HepG2 (cell line): ENCODE measurements around the gene PIK3CD. TPM values are rescaled to one million over a fixed set of nuclear protein-coding genes. Genes with fewer than 3 reads are reported as not detected.

Source experiments
- AGO2 ChIP-seq: fragments of 200-400 bp; formaldehyde crosslinking; optimal IDR thresholded peaks from 2 replicates; pipeline ENCODE3; 2017; ENCODE audit warnings: mild to moderate bottlenecking, low read depth, low read length, moderate library complexity
- ARNTL ChIP-seq: sonication (generic); formaldehyde crosslinking; IDR thresholded peaks from 2 replicates; pipeline ENCODE4 v1.4.0; 2020; ENCODE audit warnings: mild to moderate bottlenecking, missing genetic modification reagents
- BRCA1 ChIP-seq: sonication (generic); formaldehyde crosslinking; IDR thresholded peaks from 2 replicates; pipeline ENCODE4 v1.4.0; 2020; ENCODE audit warnings: missing genetic modification reagents
- FOSL2 ChIP-seq: sonication (generic); formaldehyde crosslinking; IDR thresholded peaks from 2 replicates; pipeline ENCODE4 v1.4.0; 2020; ENCODE audit warnings: missing genetic modification reagents
- GFI1 ChIP-seq: sonication (generic); formaldehyde crosslinking; IDR thresholded peaks from 2 replicates; pipeline ENCODE4 v1.5.0; 2020; ENCODE audit warnings: missing genetic modification reagents, mild to moderate bottlenecking, borderline replicate concordance
- KDM1A ChIP-seq: IDR thresholded peaks from 2 replicates; pipeline ENCODE4 v1.6.1; 2016; ENCODE audit warnings: missing compliant biosample characterization
- KDM2A ChIP-seq: sonication (generic); formaldehyde crosslinking; IDR thresholded peaks from 2 replicates; pipeline ENCODE4 v1.4.0; 2020; ENCODE audit warnings: low read depth, missing genetic modification reagents, borderline replicate concordance
- NR2C2 ChIP-seq: sonication (generic); formaldehyde crosslinking; IDR thresholded peaks from 2 replicates; pipeline ENCODE4 v1.4.0; 2020; ENCODE audit warnings: missing genetic modification reagents, mild to moderate bottlenecking, moderate library complexity, borderline replicate concordance
- SATB2 ChIP-seq: sonication (generic); formaldehyde crosslinking; IDR thresholded peaks from 2 replicates; pipeline ENCODE4 v1.5.0; 2020; ENCODE audit warnings: missing genetic modification reagents
- polyA plus RNA-seq, 8 experiments: library from polyadenylated mRNA; depleted of rRNA in 3 of 8; stranded (reverse) in 7 of 8; unstranded in 1 of 8; fragments of >200 nt; fragmentation: Illumina TruSeq in 4 of 8; extraction: Trizol in 4 of 8; gene quantifications; 2 replicates each; pipeline versions ENCODE4 v1.2.1 to v1.2.3, GENCODE V29; 2011 to 2016; ENCODE audit warnings: low read depth in 4 of 8, missing spikeins in 1 of 8, mixed read lengths in 1 of 8; ENCODE audit not compliant: insufficient read depth in 1 of 8
- total RNA-seq, 5 experiments: library from RNA; depleted of rRNA; stranded (reverse); fragments of >200 nt; fragmentation: Illumina TruSeq; extraction: Trizol; gene quantifications; 2 replicates each; pipeline ENCODE4 v1.2.3, GENCODE V29; 2016; ENCODE audit warnings: low read depth in 1 of 5
- TF ChIP-seq, protein P1 (sequence below): IDR thresholded peaks from 2 replicates; pipeline ENCODE4 v1.6.1; 2016; ENCODE audit warnings: low read depth, missing genetic modification reagents, missing compliant biosample characterization
- TF ChIP-seq, protein P2 (sequence below): sonication (generic); formaldehyde crosslinking; IDR thresholded peaks from 2 replicates; pipeline ENCODE4 v1.8.0; 2022; ENCODE audit warnings: missing genetic modification reagents, mild to moderate bottlenecking, borderline replicate concordance
- TF ChIP-seq, protein P3 (sequence below): sonication (generic); formaldehyde crosslinking; IDR thresholded peaks from 2 replicates; pipeline ENCODE4 v1.9.0; 2021; ENCODE audit warnings: missing genetic modification reagents, borderline replicate concordance
- TF ChIP-seq, protein P4 (sequence below): sonication (generic); formaldehyde crosslinking; IDR thresholded peaks from 2 replicates; pipeline ENCODE4 v1.4.0; 2020; ENCODE audit warnings: mild to moderate bottlenecking, missing genetic modification reagents, borderline replicate concordance

The PIK3CD gene
- total and polyA plus RNA-seq, 2 of the 13 experiments (the other 11 are each of a cell fraction or from before 2014, with no cell fraction given), result 7.1 to 10.0 TPM

DNA sequence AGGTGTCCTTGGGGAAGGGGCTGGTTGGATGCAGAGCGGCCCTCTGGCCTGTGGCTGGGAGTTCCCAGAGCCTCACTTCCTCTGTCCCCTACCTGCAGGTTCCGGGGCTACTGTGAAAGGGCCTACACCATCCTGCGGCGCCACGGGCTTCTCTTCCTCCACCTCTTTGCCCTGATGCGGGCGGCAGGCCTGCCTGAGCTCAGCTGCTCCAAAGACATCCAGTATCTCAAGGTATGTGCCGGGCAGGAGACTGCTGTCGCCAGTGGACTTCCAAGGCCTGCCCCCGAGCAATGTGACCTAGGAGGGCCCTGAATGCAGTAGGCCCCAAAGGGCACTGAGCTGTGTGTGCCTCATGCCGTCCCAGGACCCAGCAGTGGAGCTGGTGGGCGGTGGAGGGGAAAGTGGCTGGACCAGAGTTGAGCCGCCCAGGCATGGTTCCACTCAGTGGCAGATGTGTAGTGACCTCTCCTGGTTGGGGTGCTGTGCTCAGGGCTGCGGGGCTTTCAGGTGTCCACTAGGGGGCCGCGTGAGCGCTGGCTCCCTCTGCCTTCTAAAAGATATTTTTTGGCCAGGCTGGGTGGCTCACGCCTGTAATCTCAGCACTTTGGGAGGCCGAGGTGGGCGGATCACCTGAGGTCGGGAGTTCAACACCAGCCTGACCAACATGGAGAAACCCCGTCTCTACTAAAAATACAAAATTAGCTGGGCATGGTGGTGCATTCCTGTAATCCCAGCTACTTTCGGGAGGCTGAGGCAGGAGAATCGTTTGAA lies 73.4 kb downstream of the PIK3CD start (continued):
- TF ChIP-seq, protein P1, sequence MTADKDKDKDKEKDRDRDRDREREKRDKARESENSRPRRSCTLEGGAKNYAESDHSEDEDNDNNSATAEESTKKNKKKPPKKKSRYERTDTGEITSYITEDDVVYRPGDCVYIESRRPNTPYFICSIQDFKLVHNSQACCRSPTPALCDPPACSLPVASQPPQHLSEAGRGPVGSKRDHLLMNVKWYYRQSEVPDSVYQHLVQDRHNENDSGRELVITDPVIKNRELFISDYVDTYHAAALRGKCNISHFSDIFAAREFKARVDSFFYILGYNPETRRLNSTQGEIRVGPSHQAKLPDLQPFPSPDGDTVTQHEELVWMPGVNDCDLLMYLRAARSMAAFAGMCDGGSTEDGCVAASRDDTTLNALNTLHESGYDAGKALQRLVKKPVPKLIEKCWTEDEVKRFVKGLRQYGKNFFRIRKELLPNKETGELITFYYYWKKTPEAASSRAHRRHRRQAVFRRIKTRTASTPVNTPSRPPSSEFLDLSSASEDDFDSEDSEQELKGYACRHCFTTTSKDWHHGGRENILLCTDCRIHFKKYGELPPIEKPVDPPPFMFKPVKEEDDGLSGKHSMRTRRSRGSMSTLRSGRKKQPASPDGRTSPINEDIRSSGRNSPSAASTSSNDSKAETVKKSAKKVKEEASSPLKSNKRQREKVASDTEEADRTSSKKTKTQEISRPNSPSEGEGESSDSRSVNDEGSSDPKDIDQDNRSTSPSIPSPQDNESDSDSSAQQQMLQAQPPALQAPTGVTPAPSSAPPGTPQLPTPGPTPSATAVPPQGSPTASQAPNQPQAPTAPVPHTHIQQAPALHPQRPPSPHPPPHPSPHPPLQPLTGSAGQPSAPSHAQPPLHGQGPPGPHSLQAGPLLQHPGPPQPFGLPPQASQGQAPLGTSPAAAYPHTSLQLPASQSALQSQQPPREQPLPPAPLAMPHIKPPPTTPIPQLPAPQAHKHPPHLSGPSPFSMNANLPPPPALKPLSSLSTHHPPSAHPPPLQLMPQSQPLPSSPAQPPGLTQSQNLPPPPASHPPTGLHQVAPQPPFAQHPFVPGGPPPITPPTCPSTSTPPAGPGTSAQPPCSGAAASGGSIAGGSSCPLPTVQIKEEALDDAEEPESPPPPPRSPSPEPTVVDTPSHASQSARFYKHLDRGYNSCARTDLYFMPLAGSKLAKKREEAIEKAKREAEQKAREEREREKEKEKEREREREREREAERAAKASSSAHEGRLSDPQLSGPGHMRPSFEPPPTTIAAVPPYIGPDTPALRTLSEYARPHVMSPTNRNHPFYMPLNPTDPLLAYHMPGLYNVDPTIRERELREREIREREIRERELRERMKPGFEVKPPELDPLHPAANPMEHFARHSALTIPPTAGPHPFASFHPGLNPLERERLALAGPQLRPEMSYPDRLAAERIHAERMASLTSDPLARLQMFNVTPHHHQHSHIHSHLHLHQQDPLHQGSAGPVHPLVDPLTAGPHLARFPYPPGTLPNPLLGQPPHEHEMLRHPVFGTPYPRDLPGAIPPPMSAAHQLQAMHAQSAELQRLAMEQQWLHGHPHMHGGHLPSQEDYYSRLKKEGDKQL, result no peak
- TF ChIP-seq SATB2 (CRISPR knock-in tag) (no peak), ARNTL (no peak), AGO2 (peak; percentile 43), KDM2A (CRISPR knock-in tag) (peak; percentile 58; the same call in 1 of the 2 replicates), BRCA1 (CRISPR knock-in tag) (no peak), KDM1A (no peak), NR2C2 (CRISPR knock-in tag) (no peak), GFI1 (CRISPR knock-in tag) (no peak), FOSL2 (CRISPR knock-in tag) (peak; percentile 9; the same call in 1 of the 2 replicates)
- TF ChIP-seq, protein P2, sequence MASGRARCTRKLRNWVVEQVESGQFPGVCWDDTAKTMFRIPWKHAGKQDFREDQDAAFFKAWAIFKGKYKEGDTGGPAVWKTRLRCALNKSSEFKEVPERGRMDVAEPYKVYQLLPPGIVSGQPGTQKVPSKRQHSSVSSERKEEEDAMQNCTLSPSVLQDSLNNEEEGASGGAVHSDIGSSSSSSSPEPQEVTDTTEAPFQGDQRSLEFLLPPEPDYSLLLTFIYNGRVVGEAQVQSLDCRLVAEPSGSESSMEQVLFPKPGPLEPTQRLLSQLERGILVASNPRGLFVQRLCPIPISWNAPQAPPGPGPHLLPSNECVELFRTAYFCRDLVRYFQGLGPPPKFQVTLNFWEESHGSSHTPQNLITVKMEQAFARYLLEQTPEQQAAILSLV (CRISPR knock-in tag), result no peak
- TF ChIP-seq, protein P3, sequence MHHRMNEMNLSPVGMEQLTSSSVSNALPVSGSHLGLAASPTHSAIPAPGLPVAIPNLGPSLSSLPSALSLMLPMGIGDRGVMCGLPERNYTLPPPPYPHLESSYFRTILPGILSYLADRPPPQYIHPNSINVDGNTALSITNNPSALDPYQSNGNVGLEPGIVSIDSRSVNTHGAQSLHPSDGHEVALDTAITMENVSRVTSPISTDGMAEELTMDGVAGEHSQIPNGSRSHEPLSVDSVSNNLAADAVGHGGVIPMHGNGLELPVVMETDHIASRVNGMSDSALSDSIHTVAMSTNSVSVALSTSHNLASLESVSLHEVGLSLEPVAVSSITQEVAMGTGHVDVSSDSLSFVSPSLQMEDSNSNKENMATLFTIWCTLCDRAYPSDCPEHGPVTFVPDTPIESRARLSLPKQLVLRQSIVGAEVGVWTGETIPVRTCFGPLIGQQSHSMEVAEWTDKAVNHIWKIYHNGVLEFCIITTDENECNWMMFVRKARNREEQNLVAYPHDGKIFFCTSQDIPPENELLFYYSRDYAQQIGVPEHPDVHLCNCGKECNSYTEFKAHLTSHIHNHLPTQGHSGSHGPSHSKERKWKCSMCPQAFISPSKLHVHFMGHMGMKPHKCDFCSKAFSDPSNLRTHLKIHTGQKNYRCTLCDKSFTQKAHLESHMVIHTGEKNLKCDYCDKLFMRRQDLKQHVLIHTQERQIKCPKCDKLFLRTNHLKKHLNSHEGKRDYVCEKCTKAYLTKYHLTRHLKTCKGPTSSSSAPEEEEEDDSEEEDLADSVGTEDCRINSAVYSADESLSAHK (CRISPR knock-in tag), result no peak
- TF ChIP-seq, protein P4, sequence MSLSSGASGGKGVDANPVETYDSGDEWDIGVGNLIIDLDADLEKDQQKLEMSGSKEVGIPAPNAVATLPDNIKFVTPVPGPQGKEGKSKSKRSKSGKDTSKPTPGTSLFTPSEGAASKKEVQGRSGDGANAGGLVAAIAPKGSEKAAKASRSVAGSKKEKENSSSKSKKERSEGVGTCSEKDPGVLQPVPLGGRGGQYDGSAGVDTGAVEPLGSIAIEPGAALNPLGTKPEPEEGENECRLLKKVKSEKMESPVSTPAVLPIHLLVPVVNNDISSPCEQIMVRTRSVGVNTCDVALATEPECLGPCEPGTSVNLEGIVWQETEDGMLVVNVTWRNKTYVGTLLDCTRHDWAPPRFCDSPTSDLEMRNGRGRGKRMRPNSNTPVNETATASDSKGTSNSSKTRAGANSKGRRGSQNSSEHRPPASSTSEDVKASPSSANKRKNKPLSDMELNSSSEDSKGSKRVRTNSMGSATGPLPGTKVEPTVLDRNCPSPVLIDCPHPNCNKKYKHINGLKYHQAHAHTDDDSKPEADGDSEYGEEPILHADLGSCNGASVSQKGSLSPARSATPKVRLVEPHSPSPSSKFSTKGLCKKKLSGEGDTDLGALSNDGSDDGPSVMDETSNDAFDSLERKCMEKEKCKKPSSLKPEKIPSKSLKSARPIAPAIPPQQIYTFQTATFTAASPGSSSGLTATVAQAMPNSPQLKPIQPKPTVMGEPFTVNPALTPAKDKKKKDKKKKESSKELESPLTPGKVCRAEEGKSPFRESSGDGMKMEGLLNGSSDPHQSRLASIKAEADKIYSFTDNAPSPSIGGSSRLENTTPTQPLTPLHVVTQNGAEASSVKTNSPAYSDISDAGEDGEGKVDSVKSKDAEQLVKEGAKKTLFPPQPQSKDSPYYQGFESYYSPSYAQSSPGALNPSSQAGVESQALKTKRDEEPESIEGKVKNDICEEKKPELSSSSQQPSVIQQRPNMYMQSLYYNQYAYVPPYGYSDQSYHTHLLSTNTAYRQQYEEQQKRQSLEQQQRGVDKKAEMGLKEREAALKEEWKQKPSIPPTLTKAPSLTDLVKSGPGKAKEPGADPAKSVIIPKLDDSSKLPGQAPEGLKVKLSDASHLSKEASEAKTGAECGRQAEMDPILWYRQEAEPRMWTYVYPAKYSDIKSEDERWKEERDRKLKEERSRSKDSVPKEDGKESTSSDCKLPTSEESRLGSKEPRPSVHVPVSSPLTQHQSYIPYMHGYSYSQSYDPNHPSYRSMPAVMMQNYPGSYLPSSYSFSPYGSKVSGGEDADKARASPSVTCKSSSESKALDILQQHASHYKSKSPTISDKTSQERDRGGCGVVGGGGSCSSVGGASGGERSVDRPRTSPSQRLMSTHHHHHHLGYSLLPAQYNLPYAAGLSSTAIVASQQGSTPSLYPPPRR (CRISPR knock-in tag), result no peak
